Vagina (tissue), 2 donors: ENCODE data around the gene TNFRSF1B. TPM values are rescaled to one million over a fixed set of nuclear protein-coding genes. Genes with fewer than 3 reads are reported as not detected.
"Not testable (repeated sequence)": the region's sequence is repeated elsewhere in the genome, so short reads cannot be mapped to it uniquely, and the experiment has no call there.

ENCODE experiments used
- DNase-seq, 2 donors: peaks; one replicate each; pipeline ENCODE4 v3.0.0-alpha.2; 2017; ENCODE audit errors: extremely low spot score in 2 of 2
- H3K27ac ChIP-seq: fragments of 200-600 bp; sonication (generic); one replicate; pipeline ENCODE4 v1.5.1; 2019
- H3K27me3 ChIP-seq: fragments of 200-600 bp; sonication (generic); one replicate; pipeline ENCODE4 v1.5.1; 2019
- H3K36me3 ChIP-seq, 2 donors: fragments of 200-600 bp; sonication (generic); one replicate each; pipeline ENCODE4 v1.5.1; 2017 to 2019
- H3K4me1 ChIP-seq: fragments of 200-600 bp; sonication (generic); one replicate; pipeline ENCODE4 v1.5.1; 2019
- H3K4me3 ChIP-seq, 2 donors: fragments of 200-600 bp; sonication (generic); 1 replicate in 1 of 2; 2 replicates in 1 of 2; pipeline ENCODE4 v1.5.1; 2016 to 2019
- H3K9me3 ChIP-seq: fragments of 200-600 bp; sonication (generic); one replicate; pipeline ENCODE4 v1.5.1; 2019
- CTCF ChIP-seq, 3 experiments: fragments of 450-650 bp in 2 of 3; fragments of 200-600 bp in 1 of 3; sonication (generic) in 1 of 3; IDR thresholded peaks; one replicate each; pipeline ENCODE4 v1.5.1; 2017 to 2019; ENCODE audit warnings: antibody characterized with exemption in 3 of 3, mild to moderate bottlenecking in 2 of 3, moderate library complexity in 2 of 3
- POLR2A ChIP-seq, 2 donors: fragments of 450-650 bp; IDR thresholded peaks; one replicate each; pipeline ENCODE4 v1.6.1; 2017; ENCODE audit warnings: antibody characterized with exemption in 2 of 2, mild to moderate bottlenecking in 2 of 2, moderate library complexity in 2 of 2
- POLR2AphosphoS5 ChIP-seq, 2 donors: sonication (generic); formaldehyde crosslinking; IDR thresholded peaks; one replicate each; pipeline ENCODE4 v1.9.0; 2017; ENCODE audit warnings: antibody characterized with exemption in 2 of 2, mild to moderate bottlenecking in 2 of 2, low read depth in 1 of 2; ENCODE audit not compliant: insufficient read depth in 1 of 2
- intact Hi-C: fragments of 100-400 bp; cut with DNase I; formaldehyde crosslinking; loops from one replicate; pipeline ENCODE4 v1.15.1; 2023
- total RNA-seq: library from RNA; depleted of rRNA; stranded (reverse); fragments of >200 nt; gene quantifications from one replicate; pipeline ENCODE4 v1.2.3, GENCODE V29; 2016

Gene TNFRSF1B
- total RNA-seq, 1 donor from 2014 or later: 41.0 TPM

DNA sequence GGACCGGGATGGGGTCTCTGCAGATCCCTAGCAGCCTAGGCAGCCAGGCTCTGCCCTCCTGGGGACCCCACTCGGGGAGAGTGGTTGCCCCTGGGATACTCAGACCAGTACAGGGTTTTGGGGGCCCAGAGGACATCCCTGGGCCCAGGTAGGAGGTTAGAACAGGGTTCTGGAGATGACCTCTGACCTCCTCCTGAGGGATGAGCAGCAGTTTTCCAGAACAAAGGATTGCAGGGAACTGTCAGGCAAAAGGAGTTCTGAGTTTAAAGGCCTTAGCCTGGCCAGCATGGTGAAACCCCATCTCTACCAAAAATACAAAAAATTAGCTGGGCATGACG is 42.7 kb downstream of the TNFRSF1B start:
- no peak for DNase-seq
- intact Hi-C loops: loop anchor here (2.0 to 5.0 kb wide), 2 partner anchors 85 to 1367 kb away; no protein-coding TSS in a partner anchor
- H3K27ac ChIP-seq: peak overlapping the region; percentile 62
- H3K36me3 ChIP-seq: peaks cover 0 to 5% of the 10 kb centered on the region in 2 donors
- TF ChIP-seq POLR2AphosphoS5 (IDR thresholded peaks at IDR 0.05; ENCODE audit: insufficient read depth in 1 of 2, low read depth in 1 of 2) (no peak), POLR2A (IDR thresholded peaks at IDR 0.05) (no peak)
- H3K9me3 ChIP-seq: no peaks in the 10 kb centered on the region
- peaks cover 19% of the 10 kb centered on the region for H3K4me1 ChIP-seq
- H3K4me3 ChIP-seq: no peak overlapping the region
- no peaks in the 10 kb centered on the region for H3K27me3 ChIP-seq

DNA sequence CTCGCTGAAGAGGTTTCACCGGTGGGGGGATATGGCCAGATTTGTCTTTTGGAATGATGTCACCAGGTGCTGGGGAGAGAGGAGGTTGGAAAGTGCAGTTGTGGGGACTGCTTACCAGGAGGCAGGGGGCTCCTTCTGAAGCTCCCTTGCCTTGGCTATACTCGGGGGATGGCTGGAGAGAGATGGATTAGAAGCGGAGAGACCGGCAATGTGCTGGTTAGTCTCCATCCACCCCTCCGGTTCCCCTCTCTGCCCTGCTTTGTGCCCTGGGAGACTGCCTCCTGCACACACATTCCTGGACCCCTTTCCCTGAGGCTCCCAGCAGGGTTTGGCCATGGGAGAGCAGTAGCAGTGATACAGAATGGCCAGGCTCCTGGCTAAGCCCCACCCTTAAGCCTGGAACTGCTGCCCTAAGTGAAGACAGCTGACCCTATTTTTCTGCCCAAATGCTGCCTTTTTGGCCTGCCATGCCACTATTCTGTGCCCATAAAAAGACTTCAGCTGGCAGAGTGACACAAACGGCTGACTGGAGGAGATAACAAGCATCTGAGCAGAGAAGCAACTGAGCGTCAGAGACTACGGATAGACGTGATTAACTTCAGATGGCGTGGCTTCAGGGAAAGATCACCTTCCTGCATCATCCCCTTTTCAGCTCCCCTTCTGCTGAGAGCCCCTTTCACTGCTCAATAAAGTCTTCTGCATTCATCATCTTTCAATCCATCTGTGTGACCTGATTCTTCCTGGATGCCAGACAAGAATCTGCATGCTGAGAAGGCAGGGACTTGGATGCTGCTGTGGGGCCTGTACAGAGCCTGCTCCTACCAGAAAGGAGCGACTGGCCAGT is 48.5 kb downstream of the TNFRSF1B start:
- Histone ChIP-seq H3K9me3 (no peaks in the 10 kb centered on the region), H3K27ac (no peak overlapping the region), H3K36me3 (no peaks in the 10 kb centered on the region), H3K4me3 (no peak overlapping the region), H3K4me1 (no peaks in the 10 kb centered on the region), H3K27me3 (no peaks in the 10 kb centered on the region)
- TF ChIP-seq CTCF (IDR thresholded peaks at IDR 0.05) (no peak), POLR2A (IDR thresholded peaks at IDR 0.05) (no peak), POLR2AphosphoS5 (IDR thresholded peaks at IDR 0.05; ENCODE audit: insufficient read depth in 1 of 2, low read depth in 1 of 2) (no peak)
- intact Hi-C loops: no loop called here
- no peak for DNase-seq

DNA sequence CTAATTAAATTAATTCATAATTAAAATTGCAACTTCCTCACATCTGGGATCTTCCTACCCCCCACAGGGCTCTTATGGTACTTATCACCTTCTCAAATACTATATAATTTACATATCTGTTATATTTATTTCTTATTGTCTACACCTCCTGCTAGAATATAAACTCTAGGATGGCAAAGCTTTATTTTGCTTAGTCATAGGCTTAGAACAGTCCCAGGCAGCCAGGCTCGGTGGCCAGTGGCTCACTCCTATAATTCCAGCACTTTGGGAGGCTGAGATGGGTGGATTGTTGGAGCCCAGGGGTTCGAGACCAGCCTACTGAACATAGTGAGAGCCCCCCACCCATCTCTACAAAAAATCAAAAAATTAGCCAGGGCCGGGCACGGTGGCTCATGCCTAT is 53.0 kb downstream of the TNFRSF1B start:
- Histone ChIP-seq H3K27me3 (no peaks in the 10 kb centered on the region), H3K36me3 (no peaks in the 10 kb centered on the region), H3K4me1 (no peaks in the 10 kb centered on the region), H3K27ac (no peak overlapping the region), H3K4me3 (no peak overlapping the region), H3K9me3 (no peaks in the 10 kb centered on the region)
- TF ChIP-seq POLR2AphosphoS5 (IDR thresholded peaks at IDR 0.05; ENCODE audit: insufficient read depth in 1 of 2, low read depth in 1 of 2): no peak
- TF ChIP-seq POLR2A (IDR thresholded peaks at IDR 0.05): no peak
- no peak for TF ChIP-seq CTCF (IDR thresholded peaks at IDR 0.05)
- intact Hi-C loops: no loop called here
- DNase-seq: no peak

GRCh38 chr1:12220890-12221289 is 54.1 kb downstream of the TNFRSF1B start:
- H3K36me3 ChIP-seq: no peaks in the 10 kb centered on the region
- H3K4me1 ChIP-seq: no peaks in the 10 kb centered on the region
- H3K27ac ChIP-seq: no peak overlapping the region
- intact Hi-C loops: no loop called here
- no peak for DNase-seq
- no peaks in the 10 kb centered on the region for H3K9me3 ChIP-seq
- H3K4me3 ChIP-seq: no peak overlapping the region
- no peaks in the 10 kb centered on the region for H3K27me3 ChIP-seq
- TF ChIP-seq CTCF (IDR thresholded peaks at IDR 0.05) (no peak), POLR2AphosphoS5 (IDR thresholded peaks at IDR 0.05; ENCODE audit: insufficient read depth in 1 of 2, low read depth in 1 of 2) (no peak), POLR2A (IDR thresholded peaks at IDR 0.05) (no peak)

DNA sequence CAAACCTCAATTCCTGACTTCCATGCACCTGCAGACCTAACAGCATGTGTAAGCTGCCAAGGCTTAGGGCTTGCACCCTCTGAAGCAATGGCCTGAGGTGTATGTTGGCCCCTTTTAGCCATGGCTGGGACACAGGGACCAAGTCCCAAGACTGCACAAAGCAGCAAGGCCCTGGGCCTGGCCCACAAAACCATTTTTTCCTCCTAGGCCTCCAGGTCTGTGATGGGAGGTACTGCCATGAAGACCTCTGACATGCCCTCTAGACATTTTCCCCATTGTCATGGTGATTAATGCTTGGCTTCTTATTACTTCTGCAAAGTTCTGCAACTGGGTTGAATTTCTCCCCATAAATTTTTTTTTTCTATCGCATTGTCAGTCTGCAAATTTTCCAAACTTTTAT is 55.9 kb downstream of the TNFRSF1B start:
- intact Hi-C loops: not testable (repeated sequence)

DNA sequence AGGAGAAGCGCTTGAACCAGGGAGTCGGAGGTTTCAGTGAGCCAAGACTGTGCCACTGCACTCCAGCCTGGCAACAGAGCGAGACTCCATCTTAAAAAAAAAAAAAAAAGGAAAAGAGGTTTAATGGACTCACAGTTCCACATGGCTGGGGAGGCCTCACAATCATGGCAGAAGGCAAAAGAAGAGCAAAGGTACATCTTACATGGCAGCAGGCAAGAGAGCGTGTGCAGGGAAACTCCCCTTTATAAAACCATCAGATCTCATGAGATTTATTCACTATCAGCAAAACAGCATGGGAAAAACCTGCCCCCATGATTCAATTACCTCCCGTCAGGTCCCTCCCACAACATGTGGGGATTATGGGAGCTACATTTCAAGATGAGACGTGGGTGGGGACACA is 57.3 kb downstream of the TNFRSF1B start:
- H3K27me3 ChIP-seq, H3K9me3 ChIP-seq, intact Hi-C loops: not testable (repeated sequence)

More for the DNA sequence above, 55.9 kb downstream of the TNFRSF1B start:
- H3K9me3 ChIP-seq, H3K4me3 ChIP-seq, H3K36me3 ChIP-seq, H3K4me1 ChIP-seq, DNase-seq, H3K27me3 ChIP-seq, H3K27ac ChIP-seq: not testable (repeated sequence)

More for the DNA sequence above, 57.3 kb downstream of the TNFRSF1B start:
- not testable (repeated sequence) for H3K4me3 ChIP-seq, H3K36me3 ChIP-seq, H3K27ac ChIP-seq, H3K4me1 ChIP-seq, DNase-seq
